MCF 10A (cell line): Measurements from ENCODE around the gene PROZ. TPM values are rescaled to one million over a fixed set of nuclear protein-coding genes. Genes with fewer than 3 reads are reported as not detected.

Experiments
- BruUV-seq: library from RNA; stranded (reverse); fragments of 400-500 nt; replicated peaks from 2 replicates; lab custom pipeline; 2021; lab: Mats Ljungman, UMichigan
- CTCF ChIA-PET: fragments of 300-600 bp; sonication (Branson Sonifier 250); formaldehyde crosslinking; extraction: SDS; loops from one replicate; lab custom pipeline; 2021; ENCODE audit warnings: antibody characterized with exemption, inconsistent platforms; lab: Yijun Ruan, JAX
- POLR2A ChIA-PET: fragments of 300-600, 350-650 bp; sonication (Branson Sonifier 250); formaldehyde crosslinking; extraction: SDS; loops from one replicate; lab custom pipeline; 2020; ENCODE audit warnings: antibody characterized with exemption, inconsistent platforms; lab: Yijun Ruan, JAX
- DNase-seq: peaks from one replicate; pipeline ENCODE4 v3.0.0-alpha.2; 2018; ENCODE audit not compliant: unreplicated experiment
- H3K27ac Mint-ChIP-seq: one replicate; pipeline ENCODE4 v1.8.0; 2022; ENCODE audit warnings: mild to moderate bottlenecking, low read depth, mixed read lengths; ENCODE audit not compliant: unreplicated experiment
- H3K27me3 Mint-ChIP-seq: one replicate; pipeline ENCODE4 v1.8.0; 2022; ENCODE audit warnings: mixed read lengths; ENCODE audit not compliant: insufficient read depth, unreplicated experiment
- H3K36me3 Mint-ChIP-seq: one replicate; pipeline ENCODE4 v1.8.0; 2022; ENCODE audit warnings: mild to moderate bottlenecking, moderate library complexity, mixed read lengths; ENCODE audit not compliant: insufficient read depth, unreplicated experiment
- H3K4me1 Mint-ChIP-seq: one replicate; pipeline ENCODE4 v1.8.0; 2022; ENCODE audit warnings: mixed read lengths; ENCODE audit not compliant: insufficient read depth, unreplicated experiment
- H3K4me3 Mint-ChIP-seq: one replicate; pipeline ENCODE4 v1.8.0; 2022; ENCODE audit warnings: mild to moderate bottlenecking, moderate library complexity, mixed read lengths; ENCODE audit not compliant: unreplicated experiment
- H3K9me3 Mint-ChIP-seq: one replicate; pipeline ENCODE4 v1.8.0; 2022; ENCODE audit warnings: mixed read lengths; ENCODE audit not compliant: unreplicated experiment
- intact Hi-C: fragments of 100-400 bp; cut with micrococcal nuclease; formaldehyde crosslinking; loops from 2 replicates; pipeline ENCODE4 v1.14.1; 2022
- total RNA-seq: library from RNA; stranded (reverse); gene quantifications from 2 replicates; pipeline ENCODE4 v1.2.3, GENCODE V29; 2022
- TF ChIP-seq, protein P1 (sequence below): fragments of 200-600 bp; IDR thresholded peaks from one replicate; pipeline ENCODE4 v1.8.0; 2022; ENCODE audit warnings: antibody characterized with exemption, mild to moderate bottlenecking; ENCODE audit not compliant: unreplicated experiment

Gene PROZ
- total RNA-seq, 1 experiment from 2014 or later = not detected

DNA sequence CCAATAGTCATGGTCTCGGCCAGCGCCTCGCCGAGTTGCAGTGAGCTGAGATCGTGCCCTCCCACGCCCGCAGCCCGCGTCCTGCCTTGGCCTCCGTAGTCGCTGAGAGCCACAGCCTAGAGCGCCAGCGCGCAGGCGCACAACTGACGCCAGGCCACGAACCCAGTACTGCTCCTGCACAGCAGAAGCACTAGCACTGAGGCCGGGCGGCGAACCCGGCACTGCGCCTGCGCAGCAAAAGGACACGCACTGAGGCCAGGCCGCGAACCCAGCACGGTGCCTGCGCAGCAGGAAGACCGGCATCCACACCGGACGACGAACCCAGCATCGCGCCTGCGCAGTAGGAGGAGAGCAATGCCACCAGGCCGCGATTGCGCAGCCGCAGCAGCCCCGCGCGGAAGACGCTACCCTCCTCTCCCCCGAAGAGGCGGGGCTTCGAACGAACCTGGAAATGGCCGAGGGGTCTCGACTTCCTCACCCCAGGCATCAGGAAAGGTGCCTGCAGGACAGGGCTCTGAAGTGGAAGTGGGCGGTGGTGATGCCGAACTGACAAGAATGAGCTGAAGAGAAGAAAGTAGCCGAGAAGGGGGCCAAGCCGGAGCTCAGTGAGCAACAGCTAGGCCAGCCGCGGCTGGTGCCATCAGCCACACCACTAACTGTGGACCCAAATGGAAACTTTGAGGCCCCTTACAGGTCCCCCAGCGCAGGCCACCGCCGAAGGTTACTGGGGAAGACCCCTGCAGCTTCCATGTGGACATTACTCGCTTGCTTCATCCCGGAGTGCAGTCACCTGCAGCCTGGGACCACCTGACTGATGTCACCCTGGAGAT is 28.3 kb upstream of the PROZ start:
- intact Hi-C loops = no loop called here
- no peak overlapping the region for H3K27ac Mint-ChIP-seq
- H3K4me3 Mint-ChIP-seq = no peak overlapping the region
- POLR2A ChIA-PET = interaction anchor here (0.7 kb wide), 1 partner anchor 1165 kb away, joined by 3 read pairs; no protein-coding TSS in a partner anchor
- CTCF ChIA-PET = no interaction called here
- BruUV-seq = no TSS peak
- H3K36me3 Mint-ChIP-seq = no peaks in the 10 kb centered on the region
- TF ChIP-seq, protein P1, sequence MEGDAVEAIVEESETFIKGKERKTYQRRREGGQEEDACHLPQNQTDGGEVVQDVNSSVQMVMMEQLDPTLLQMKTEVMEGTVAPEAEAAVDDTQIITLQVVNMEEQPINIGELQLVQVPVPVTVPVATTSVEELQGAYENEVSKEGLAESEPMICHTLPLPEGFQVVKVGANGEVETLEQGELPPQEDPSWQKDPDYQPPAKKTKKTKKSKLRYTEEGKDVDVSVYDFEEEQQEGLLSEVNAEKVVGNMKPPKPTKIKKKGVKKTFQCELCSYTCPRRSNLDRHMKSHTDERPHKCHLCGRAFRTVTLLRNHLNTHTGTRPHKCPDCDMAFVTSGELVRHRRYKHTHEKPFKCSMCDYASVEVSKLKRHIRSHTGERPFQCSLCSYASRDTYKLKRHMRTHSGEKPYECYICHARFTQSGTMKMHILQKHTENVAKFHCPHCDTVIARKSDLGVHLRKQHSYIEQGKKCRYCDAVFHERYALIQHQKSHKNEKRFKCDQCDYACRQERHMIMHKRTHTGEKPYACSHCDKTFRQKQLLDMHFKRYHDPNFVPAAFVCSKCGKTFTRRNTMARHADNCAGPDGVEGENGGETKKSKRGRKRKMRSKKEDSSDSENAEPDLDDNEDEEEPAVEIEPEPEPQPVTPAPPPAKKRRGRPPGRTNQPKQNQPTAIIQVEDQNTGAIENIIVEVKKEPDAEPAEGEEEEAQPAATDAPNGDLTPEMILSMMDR = no peak
- H3K9me3 Mint-ChIP-seq = no peaks in the 10 kb centered on the region
- DNase-seq = no peak
- peaks cover 65% of the 10 kb centered on the region for H3K27me3 Mint-ChIP-seq
- no peaks in the 10 kb centered on the region for H3K4me1 Mint-ChIP-seq

DNA sequence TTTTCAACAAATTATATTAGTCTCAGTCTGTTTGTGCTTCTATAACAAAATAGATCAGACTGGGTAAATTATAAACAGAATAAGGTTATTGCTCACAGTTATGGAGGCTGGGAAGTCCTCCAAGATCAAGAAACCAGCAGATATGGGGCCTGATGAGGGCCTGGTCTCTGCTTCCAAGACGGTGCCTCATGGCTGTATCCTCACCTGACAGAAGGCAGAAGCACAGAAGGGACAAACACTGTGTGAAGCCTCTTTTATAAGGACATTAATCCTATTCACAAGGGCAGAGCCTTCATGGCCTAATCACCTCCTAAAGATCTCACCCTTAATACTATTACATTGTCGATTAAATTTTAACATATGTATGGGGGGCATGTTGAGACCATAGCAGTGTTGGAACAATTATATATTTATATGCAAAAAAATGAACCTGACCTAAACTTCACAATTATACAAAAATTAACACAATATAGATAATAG is 23.1 kb upstream of the PROZ start:
- DNase-seq = no peak
- Mint-ChIP-seq H3K9me3 (no peaks in the 10 kb centered on the region), H3K4me3 (no peak overlapping the region), H3K27me3 (peaks cover 48% of the 10 kb centered on the region), H3K27ac (no peak overlapping the region), H3K4me1 (no peaks in the 10 kb centered on the region), H3K36me3 (no peaks in the 10 kb centered on the region)
- no TSS peak for BruUV-seq
- ChIA-PET POLR2A (interaction anchor here (0.7 to 1.1 kb wide), 2 partner anchors 12 to 20 kb away, joined by 3 read pairs; no protein-coding TSS in a partner anchor), CTCF (interaction anchor here (0.6 kb wide), 1 partner anchor 133 kb away, joined by 3 read pairs; no protein-coding TSS in a partner anchor)
- TF ChIP-seq, protein P1 = no peak
- intact Hi-C loops = no loop called here

DNA sequence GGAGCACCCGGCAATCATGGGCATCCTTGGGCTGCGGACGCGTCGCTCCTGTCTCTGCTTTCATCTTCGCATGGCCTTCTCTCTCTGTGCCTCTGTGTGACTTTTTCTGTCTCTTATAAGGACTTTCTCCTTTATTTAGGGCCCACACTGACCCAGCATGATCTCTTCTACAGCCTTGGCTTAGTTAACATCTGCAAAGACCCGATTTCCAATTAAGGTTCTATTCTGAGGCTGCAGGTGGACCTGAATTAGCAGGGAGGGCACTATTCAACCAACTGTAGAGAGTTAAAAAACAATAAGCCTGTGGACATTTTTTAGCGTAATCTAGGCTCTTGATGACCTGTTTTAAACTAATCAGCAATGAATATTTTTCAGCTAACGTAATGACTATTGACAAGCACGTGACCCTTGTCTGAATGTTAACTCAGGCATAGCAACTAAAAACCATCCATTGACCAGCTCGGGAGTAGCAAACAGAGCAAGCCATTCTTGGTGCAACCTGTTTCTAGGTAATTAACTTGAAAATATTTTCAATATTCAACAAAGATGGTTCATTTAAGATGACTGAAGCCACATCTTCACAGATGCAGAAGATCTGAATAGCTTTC is 20.7 kb upstream of the PROZ start:
- Mint-ChIP-seq H3K27ac (no peak overlapping the region), H3K27me3 (peaks cover 31% of the 10 kb centered on the region), H3K36me3 (no peaks in the 10 kb centered on the region), H3K4me1 (no peaks in the 10 kb centered on the region), H3K4me3 (no peak overlapping the region), H3K9me3 (no peaks in the 10 kb centered on the region)
- ChIA-PET POLR2A (no interaction called here), CTCF (no interaction called here)
- no peak for DNase-seq
- TF ChIP-seq, protein P1 = no peak
- intact Hi-C loops = no loop called here
- no TSS peak for BruUV-seq
